GM18505 (cell line): Measurements from ENCODE around the gene CACNA1G.

Experiments used
- ATAC-seq: cut with Tn5 transposase; IDR thresholded peaks from one replicate; pipeline ENCODE4 v1.9.1; 2021; ENCODE audit not compliant: unreplicated experiment
- POLR2A ChIP-seq: IDR thresholded peaks from 4 replicates; pipeline ENCODE4 v1.6.1; 2011; ENCODE audit warnings: borderline replicate concordance; ENCODE audit not compliant: insufficient read depth, insufficient read length; ENCODE audit errors: extremely low read depth

The CACNA1G gene

GRCh38 chr17:50570528-50570927 lies 10.0 kb downstream of the CACNA1G start:
- ATAC-seq, result no peak
- TF ChIP-seq POLR2A, result no peak

- ATAC-seq, result no peak
- TF ChIP-seq POLR2A, result no peak
Observed at GRCh38 chr17:50571681-50572080, 11.2 kb downstream of the CACNA1G start.

GRCh38 chr17:50572541-50572940 lies 12.0 kb downstream of the CACNA1G start:
- ATAC-seq, result no peak

GRCh38 chr17:50573866-50574611 lies 13.5 kb downstream of the CACNA1G start:
- ATAC-seq, result no peak
- no peak for TF ChIP-seq POLR2A

More at GRCh38 chr17:50572541-50572940, 12.0 kb downstream of the CACNA1G start:
- no peak for TF ChIP-seq POLR2A

DNA sequence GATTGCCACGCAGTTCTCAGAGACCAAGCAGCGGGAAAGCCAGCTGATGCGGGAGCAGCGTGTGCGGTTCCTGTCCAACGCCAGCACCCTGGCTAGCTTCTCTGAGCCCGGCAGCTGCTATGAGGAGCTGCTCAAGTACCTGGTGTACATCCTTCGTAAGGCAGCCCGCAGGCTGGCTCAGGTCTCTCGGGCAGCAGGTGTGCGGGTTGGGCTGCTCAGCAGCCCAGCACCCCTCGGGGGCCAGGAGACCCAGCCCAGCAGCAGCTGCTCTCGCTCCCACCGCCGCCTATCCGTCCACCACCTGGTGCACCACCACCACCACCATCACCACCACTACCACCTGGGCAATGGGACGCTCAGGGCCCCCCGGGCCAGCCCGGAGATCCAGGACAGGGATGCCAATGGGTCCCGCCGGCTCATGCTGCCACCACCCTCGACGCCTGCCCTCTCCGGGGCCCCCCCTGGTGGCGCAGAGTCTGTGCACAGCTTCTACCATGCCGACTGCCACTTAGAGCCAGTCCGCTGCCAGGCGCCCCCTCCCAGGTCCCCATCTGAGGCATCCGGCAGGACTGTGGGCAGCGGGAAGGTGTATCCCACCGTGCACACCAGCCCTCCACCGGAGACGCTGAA lies 15.2 kb downstream of the CACNA1G start:
- TF ChIP-seq POLR2A, result no peak
- no peak for ATAC-seq

DNA sequence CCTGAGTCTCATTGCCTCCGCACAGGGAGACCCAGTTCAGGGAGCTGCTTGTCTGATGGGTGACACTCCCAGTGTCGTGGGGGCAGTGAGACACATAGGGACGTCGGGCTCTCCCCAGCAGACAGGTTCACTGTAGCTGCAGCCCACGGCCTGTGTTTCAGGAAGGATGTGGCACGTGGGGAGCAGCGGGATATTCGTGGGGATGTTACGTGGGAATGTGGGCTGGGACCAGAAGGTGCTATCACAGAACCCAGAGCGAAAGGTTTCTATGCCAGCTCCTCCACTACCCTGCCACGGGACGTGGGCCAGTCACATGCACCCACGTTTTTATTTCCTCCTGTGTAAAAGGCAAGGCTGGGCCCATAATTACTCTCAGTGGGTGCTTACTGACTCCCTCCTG lies 16.3 kb downstream of the CACNA1G start:
- TF ChIP-seq POLR2A, result no peak
- ATAC-seq, result no peak

- TF ChIP-seq POLR2A, result no peak
- ATAC-seq, result no peak
Observed at GRCh38 chr17:50577451-50577954, 17.0 kb downstream of the CACNA1G start.

GRCh38 chr17:50578173-50578572 lies 17.7 kb downstream of the CACNA1G start:
- TF ChIP-seq POLR2A, result no peak
- ATAC-seq, result no peak

- no peak for TF ChIP-seq POLR2A
- no peak for ATAC-seq
Observed at GRCh38 chr17:50579399-50579798, 18.9 kb downstream of the CACNA1G start.

DNA sequence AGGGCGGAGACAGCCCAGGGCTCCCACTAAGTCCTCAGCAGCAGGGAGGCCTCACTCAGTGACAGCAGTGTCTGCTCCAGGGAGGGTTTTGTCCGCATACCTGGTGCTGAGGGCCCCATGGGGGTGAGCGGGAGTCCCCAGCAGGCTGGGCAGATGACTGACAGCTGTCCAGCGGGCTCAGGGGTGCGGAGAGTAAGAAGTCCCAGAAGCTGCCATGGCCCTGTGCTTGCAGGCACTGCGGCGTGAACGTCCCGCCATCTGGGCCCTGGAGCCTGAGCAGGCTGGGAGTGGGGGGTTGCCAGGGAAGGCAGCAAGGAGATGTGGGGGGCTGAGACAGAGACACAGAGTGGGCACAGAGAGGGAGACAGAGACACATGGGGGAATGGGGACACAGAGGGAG lies 20.1 kb downstream of the CACNA1G start:
- no peak for TF ChIP-seq POLR2A
- no peak for ATAC-seq

GRCh38 chr17:50581316-50581715 lies 20.8 kb downstream of the CACNA1G start:
- no peak for TF ChIP-seq POLR2A
- no peak for ATAC-seq

GRCh38 chr17:50582741-50583140 lies 22.2 kb downstream of the CACNA1G start:
- no peak for TF ChIP-seq POLR2A
- no peak for ATAC-seq

GRCh38 chr17:50583641-50584040 lies 23.1 kb downstream of the CACNA1G start:
- ATAC-seq, result no peak
- no peak for TF ChIP-seq POLR2A

GRCh38 chr17:50584116-50584515 lies 23.6 kb downstream of the CACNA1G start:
- no peak for TF ChIP-seq POLR2A
- no peak for ATAC-seq
